Stimulated activated CD4-positive, alpha-beta T cell treated with anti-CD3 and anti-CD28 coated beads, Interleukin-1b, Interleukin-23, amount 100 ng/mL, for 24 hours (primary cell): Measurements from ENCODE around the gene TADA2B.

Experiments
- DNase-seq, 4 experiments: peaks; one replicate each; pipeline ENCODE4 v3.0.0-alpha.2; 2020; ENCODE audit warnings: low read depth in 4 of 4, low spot score in 1 of 4

Gene TADA2B

GRCh38 chr4:7040765-7041164, 2.4 kb upstream of the TADA2B start:
- DNase-seq, result no peak

DNA sequence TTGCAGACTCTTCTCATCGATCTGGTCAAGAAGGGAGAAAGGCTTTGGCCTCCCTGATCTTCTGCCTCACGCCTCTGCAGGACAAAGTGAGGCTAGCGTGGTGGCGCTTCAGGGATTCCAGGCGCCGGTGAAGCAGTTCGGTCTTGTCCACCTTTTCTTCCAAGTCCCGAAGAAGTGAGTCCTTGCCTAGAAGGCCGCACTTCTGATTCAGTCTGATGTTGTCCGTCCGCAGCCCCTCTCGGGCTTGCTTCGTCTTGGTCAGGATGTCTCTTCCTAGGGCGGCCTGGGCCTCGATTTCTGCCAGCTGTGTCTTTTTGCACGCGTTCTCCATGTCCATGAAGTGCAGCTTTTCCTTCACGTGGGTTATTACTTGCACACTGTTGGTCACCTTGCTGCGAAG, 1.9 kb upstream of the TADA2B start:
- no peak for DNase-seq

- DNase-seq, result no peak
Measured at GRCh38 chr4:7041801-7042502, 1.2 kb upstream of the TADA2B start.

GRCh38 chr4:7042503-7043283, 479 bp upstream of the TADA2B start:
- DNase-seq, result peak; percentile 77 to 91 (median 82)

GRCh38 chr4:7044137-7044930, 1.2 kb downstream of the TADA2B start:
- no peak for DNase-seq

- no peak for DNase-seq
Measured at GRCh38 chr4:7045553-7045952, 2.4 kb downstream of the TADA2B start.

GRCh38 chr4:7045961-7046921, 3.1 kb downstream of the TADA2B start:
- no peak for DNase-seq

DNA sequence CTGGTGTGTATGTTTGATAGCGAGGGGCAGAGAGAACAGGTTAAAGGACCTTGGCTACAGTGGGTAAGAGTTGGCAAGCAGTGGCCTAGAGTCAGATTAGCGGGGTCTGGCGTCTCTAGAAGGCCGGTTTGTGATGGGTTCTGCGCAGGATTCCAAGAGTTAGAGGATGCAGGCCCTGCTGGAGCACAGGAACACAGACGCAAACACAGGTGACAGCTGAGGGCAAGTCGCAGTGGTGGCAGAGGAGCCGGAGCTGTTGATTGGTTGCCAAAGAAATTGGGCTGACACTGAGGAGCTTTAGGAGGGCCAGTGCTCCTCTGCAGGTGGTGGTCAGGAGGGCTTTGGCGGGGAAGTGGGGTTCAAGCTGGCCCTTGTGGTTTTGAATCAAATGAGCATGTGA, 3.8 kb downstream of the TADA2B start:
- no peak for DNase-seq

- no peak for DNase-seq
Measured at GRCh38 chr4:7048642-7049041, 5.5 kb downstream of the TADA2B start.

DNA sequence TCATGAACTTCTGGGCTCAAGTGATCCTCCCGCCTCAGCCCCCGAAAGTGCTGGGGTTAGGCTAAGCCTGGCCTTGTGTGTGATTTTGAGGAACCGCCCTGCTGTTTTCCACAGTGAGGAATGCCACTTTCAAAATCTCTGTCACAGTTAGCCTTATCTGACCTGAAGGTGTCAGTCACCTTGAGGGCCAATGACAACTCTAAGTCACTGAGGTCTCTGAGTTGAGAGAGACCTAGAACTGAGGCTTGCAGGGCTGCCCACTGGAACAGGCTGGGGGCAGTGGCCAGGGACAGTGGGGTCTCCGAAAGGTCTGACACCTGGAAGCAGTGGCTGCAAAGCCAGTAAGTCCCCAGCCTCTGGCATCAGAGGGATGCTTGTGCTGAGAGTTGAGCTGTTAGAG, 6.1 kb downstream of the TADA2B start:
- no peak for DNase-seq

GRCh38 chr4:7049739-7050138, 6.6 kb downstream of the TADA2B start:
- no peak for DNase-seq

- no peak for DNase-seq
Measured at GRCh38 chr4:7050481-7051143, 7.4 kb downstream of the TADA2B start.

GRCh38 chr4:7051144-7051495, 7.9 kb downstream of the TADA2B start:
- no peak for DNase-seq

GRCh38 chr4:7051905-7052304, 8.7 kb downstream of the TADA2B start:
- DNase-seq, result no peak

DNA sequence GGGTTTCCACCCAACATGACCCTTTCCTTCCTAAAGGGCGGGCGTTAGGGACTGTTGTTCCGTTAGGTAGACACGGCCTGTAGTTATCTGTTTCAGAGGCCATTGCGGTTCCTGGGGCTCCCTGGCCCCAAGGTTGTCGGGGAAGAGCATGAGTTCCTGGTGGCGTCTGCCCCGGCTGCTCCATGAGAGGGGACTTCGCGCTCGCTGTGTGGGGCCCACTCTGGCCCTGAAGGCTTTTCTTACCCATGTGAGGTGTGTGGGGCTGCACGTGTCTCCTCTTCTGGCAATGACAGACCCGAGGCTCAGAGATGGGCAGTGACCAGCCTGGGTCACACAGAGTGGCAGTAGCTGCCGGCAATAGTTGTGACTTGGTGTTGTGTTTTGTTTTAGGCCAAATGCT, 9.1 kb downstream of the TADA2B start:
- DNase-seq, result no peak

DNA sequence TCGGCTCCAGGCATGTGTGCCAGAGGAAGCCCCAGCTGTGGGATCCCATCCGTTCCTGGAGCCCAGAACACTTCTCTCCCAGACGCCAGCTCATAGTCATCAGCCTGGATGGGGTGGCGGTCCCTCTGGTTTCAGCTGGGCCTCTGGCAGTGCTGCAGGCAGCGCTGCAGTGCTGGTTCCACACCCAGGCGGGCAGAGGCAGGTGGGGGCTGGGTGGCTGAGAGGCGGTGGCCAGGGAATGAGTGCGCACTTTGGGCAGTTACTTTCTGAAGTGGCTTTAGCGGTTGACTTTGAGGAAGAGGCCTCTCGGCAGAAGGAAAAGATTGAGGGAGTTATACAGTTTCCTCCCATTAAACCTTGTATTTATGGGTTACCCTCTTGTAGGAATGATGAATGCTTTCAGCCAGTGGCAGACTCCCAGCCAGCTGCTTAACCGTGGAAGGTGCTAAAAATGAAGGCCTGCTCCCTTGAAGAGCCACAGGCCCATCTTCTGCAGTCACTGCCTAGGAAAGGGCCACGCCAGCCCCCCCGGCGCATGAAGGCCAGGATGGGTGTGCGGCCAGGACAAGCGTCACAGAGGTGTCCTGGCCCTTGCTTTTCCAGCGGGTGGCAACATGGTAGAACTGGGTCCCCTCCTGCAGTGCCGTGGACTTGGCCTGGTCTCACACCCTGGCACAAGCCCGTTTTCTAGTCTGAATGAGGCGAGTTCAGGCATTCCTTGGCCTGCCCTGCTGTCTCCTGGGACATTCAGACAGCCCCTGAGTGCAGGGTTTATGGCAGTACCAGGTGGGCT, 9.9 kb downstream of the TADA2B start:
- DNase-seq, result no peak

DNA sequence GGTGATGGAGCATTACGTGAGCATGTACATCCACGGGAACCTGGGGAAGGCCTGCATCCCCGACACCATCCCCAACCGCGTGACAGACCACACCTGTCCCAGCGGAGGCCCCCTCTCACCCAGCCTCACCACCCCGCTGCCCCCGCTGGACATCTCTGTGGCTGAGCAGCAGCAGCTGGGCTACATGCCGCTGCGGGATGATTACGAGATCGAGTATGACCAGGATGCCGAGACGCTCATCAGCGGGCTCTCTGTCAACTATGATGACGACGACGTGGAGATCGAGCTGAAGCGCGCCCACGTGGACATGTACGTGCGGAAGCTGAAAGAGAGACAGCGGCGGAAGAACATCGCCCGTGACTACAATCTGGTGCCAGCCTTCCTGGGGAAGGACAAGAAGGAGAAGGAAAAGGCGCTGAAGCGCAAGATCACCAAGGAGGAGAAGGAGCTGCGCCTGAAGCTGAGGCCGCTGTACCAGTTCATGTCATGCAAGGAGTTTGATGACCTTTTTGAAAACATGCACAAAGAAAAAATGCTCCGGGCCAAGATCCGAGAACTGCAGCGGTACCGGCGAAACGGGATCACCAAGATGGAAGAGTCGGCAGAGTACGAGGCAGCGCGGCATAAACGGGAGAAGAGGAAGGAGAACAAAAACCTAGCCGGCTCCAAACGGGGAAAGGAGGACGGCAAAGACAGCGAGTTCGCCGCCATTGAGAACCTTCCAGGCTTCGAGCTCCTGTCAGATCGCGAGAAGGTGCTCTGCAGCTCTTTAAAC, 11.1 kb downstream of the TADA2B start:
- DNase-seq, result no peak

GRCh38 chr4:7055111-7055989, 12.2 kb downstream of the TADA2B start:
- DNase-seq, result no peak
